ENCODE data around the gene BDH2. TPM values are rescaled to one million over a fixed set of nuclear protein-coding genes. Genes with fewer than 3 reads are reported as not detected.

The BDH2 gene
- total and polyA plus RNA-seq, 2 donors (not counting 3 experiments of a cell fraction or from before 2014, with no cell fraction given): 29.4 to 40.9 TPM

- intact Hi-C loops (cut with micrococcal nuclease) (no loop called here), dilution Hi-C loops (cut with MboI; ENCODE audit: extremely low pct_ligation_motif_present, low sequenced_read_pairs) (no loop called here)
- no TSS peak for BruUV-seq (replicated peaks)
- no peak for DNase-seq (ENCODE audit: low read depth, low spot score)
- Histone ChIP-seq H3K27me3 (ENCODE audit: control insufficient read depth in 2 of 2, insufficient read depth in 2 of 2, low read length in 2 of 2) (no peaks in the 10 kb centered on the region), H3K9me1 (replicated peaks; ENCODE audit: control insufficient read depth, extremely low read depth, insufficient read depth, low read length) (no peaks in the 10 kb centered on the region), H3K4me2 (ENCODE audit: insufficient read depth, low read length) (no peak overlapping the region), H3K9ac (replicated peaks; ENCODE audit: extremely low read depth, insufficient read depth, low read length) (no peak overlapping the region), H3K79me2 (ENCODE audit: control insufficient read depth, insufficient read depth, low read length) (no peaks in the 10 kb centered on the region), H3K4me3 (replicated peaks in 1 of 3; ENCODE audit: insufficient read depth in 1 of 3, low read depth in 1 of 3, low read length in 3 of 3) (no peak overlapping the region), H3K27ac (ENCODE audit: insufficient read depth, low read depth, low read length) (no peak overlapping the region), H3K36me3 (ENCODE audit: control insufficient read depth in 2 of 2, extremely low read depth in 1 of 2, insufficient read depth in 2 of 2, low read length in 2 of 2) (peaks cover 0 to 3% of the 10 kb centered on the region in 2 experiments), H4K20me1 (replicated peaks; ENCODE audit: control insufficient read depth, extremely low read depth, insufficient read depth, low read length) (no peaks in the 10 kb centered on the region), H3K4me1 (ENCODE audit: control insufficient read depth, extremely low read depth, insufficient read depth, low read length) (no peaks in the 10 kb centered on the region), H2AFZ (ENCODE audit: low read depth, low read length) (no peak overlapping the region), H3K9me3 (replicated peaks; ENCODE audit: control insufficient read depth, insufficient read depth, low read length) (no peaks in the 10 kb centered on the region)
- TF ChIP-seq POLR2A (IDR thresholded peaks at IDR 0.05; ENCODE audit: low read depth, low read length): no peak
- TF ChIP-seq CTCF (IDR thresholded peaks at IDR 0.05; ENCODE audit: extremely low read depth in 1 of 2, insufficient read depth in 1 of 2, low read depth in 1 of 2, low read length in 2 of 2): no peak
- no peak for TF ChIP-seq EZH2 (IDR thresholded peaks at IDR 0.05; ENCODE audit: borderline replicate concordance, low read depth, low read length, severe bottlenecking)
- no peak for TF ChIP-seq MYC (IDR thresholded peaks at IDR 0.05; ENCODE audit: low read depth, low read length)
- no peak for TF ChIP-seq GATA2 (IDR thresholded peaks at IDR 0.05; ENCODE audit: insufficient read depth, insufficient read length, low read depth, low read length)
- TF ChIP-seq FOS (IDR thresholded peaks at IDR 0.05; ENCODE audit: borderline replicate concordance, insufficient read depth, low read length): no peak
- no peak for FAIRE-seq
- POLR2A ChIA-PET: no interaction called here
- CTCF ChIA-PET: interaction anchor here (0.7 to 2.5 kb wide), 3 partner anchors 8 to 48 kb away, joined by 3 to 8 read pairs (median 4); partner anchors contain the start of gene BDH2
Measured at GRCh38 chr4:103052145-103052544, 47.5 kb downstream of the BDH2 start.
